Omental fat pad (tissue), 4 donors: ENCODE data around the gene TSC1. TPM values are rescaled to one million over a fixed set of nuclear protein-coding genes. Genes with fewer than 3 reads are reported as not detected.

Experiments used
- ATAC-seq: fragments of 150-250 bp; one replicate; pipeline ENCODE4 v1.9.1; 2016; ENCODE audit warnings: mild to moderate bottlenecking, moderate library complexity; ENCODE audit not compliant: low FRiP score
- DNase-seq: peaks from one replicate; pipeline ENCODE4 v3.0.0-alpha.2; 2019; ENCODE audit warnings: low spot score
- total RNA-seq, 4 donors: library from RNA; depleted of rRNA; stranded (reverse); fragments of >200 nt; gene quantifications; one replicate each; pipeline ENCODE4 v1.1.0, GENCODE V29; 2016
- TF ChIP-seq, protein P1 (sequence below), 3 donors: fragments of 450-650 bp; IDR thresholded peaks; one replicate each; pipeline ENCODE4 v1.5.1; 2016 to 2017; ENCODE audit warnings: antibody characterized with exemption in 3 of 3, mild to moderate bottlenecking in 3 of 3, moderate library complexity in 2 of 3

TSC1 gene
- total RNA-seq, 4 donors from 2014 or later = 40.7 to 68.4 (median 46.5) TPM

DNA sequence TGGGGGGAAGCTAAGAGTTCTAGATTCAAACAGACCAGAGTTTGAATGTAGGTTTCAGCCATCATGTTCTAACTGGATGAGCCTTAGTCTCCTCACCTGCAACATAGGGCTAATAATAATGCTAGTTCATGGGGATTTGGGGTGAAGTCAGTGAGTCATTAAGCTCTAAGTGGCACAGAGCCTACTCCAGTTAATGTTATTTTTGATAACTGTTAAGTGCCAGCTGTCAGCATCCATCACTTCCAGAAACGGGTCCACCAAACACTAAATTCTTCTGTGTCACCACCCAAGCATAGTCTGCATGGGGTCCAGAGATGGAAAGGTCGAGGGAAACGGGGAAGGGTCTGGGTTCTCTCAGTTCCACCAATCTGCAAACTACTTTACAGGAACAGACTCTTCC is 1.8 kb upstream of the TSC1 start:
- DNase-seq (no peak), ATAC-seq (no peak)
- TF ChIP-seq, protein P1, sequence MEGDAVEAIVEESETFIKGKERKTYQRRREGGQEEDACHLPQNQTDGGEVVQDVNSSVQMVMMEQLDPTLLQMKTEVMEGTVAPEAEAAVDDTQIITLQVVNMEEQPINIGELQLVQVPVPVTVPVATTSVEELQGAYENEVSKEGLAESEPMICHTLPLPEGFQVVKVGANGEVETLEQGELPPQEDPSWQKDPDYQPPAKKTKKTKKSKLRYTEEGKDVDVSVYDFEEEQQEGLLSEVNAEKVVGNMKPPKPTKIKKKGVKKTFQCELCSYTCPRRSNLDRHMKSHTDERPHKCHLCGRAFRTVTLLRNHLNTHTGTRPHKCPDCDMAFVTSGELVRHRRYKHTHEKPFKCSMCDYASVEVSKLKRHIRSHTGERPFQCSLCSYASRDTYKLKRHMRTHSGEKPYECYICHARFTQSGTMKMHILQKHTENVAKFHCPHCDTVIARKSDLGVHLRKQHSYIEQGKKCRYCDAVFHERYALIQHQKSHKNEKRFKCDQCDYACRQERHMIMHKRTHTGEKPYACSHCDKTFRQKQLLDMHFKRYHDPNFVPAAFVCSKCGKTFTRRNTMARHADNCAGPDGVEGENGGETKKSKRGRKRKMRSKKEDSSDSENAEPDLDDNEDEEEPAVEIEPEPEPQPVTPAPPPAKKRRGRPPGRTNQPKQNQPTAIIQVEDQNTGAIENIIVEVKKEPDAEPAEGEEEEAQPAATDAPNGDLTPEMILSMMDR (IDR thresholded peaks at IDR 0.05) = no peak

DNA sequence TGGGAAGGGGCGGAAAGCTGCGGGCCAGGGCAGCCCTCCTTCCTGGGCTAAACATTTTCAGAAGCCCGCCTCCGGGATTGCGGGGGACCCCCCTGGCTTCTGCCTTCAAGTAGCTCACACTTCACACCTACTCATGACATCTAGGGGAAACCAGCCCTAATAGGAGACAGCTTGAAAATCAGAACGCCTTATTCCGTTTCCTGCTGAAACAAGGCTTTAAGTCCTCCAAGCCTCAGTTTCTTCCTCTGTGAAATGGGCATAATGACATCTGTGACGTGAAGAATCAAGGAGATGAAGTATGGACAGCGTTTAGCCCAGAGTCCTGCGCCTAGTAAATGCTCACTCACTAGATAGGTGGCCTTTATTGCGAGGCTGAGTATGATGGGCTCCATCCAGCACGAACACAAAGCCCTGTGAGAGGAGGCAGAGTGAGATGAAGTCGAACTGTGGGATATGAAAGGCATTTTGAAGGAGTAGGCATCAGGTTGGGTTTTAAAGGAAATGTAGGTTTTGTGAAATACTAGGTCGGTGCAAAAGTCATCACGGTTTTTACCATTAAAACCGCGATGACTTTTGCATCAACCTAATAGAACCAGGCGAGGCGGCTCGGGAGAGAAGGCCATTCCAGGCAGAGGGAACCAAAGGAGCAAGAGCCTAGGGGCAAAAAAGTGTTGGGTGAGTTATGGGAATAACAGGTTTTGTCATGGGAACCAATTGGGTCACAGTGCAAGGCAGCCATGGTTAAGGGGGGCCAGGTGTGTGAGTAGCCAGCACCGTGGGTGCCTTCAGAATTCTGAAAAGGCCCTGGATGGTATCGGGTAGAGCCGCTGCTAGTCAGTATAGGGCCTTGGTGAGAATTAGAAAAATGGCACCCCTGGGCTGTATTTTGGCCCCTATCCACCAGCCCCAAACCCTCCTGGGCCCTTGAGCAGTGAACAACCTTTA is 1.0 kb upstream of the TSC1 start:
- TF ChIP-seq, protein P1 (IDR thresholded peaks at IDR 0.05) = no peak
- DNase-seq (no peak), ATAC-seq (no peak)

DNA sequence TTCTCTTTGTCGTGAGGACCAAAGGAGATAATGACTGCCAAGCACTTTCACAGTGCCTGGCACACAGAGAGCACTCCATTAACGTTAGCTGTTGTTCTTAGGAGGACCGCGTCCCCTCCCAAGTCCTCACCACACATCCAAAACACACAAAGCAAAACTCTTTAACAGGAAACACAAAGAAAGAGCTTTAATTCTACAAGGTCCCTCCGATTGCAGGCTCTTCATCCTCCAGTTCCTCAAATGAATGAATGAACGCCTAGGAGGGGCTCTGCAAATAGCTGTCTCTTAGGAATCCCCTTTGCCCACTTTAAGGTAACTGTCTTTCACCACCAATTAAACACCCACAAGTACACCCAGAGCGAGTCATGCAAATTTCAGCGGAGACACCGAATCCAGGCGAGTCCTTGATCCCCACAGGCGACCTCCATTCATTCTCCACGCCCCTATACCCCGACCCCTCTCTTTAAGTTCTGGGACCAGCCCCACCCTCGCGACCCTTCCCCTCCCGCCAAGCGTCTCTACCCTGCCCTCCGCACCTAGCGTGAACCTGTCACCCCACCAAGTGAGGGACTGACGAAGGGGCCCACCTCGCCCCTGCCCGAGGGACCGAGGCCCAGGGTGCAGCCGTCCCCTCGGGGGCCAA is 644 bp downstream of the TSC1 start:
- ATAC-seq = no peak
- TF ChIP-seq, protein P1 (IDR thresholded peaks at IDR 0.05) = no peak

DNA sequence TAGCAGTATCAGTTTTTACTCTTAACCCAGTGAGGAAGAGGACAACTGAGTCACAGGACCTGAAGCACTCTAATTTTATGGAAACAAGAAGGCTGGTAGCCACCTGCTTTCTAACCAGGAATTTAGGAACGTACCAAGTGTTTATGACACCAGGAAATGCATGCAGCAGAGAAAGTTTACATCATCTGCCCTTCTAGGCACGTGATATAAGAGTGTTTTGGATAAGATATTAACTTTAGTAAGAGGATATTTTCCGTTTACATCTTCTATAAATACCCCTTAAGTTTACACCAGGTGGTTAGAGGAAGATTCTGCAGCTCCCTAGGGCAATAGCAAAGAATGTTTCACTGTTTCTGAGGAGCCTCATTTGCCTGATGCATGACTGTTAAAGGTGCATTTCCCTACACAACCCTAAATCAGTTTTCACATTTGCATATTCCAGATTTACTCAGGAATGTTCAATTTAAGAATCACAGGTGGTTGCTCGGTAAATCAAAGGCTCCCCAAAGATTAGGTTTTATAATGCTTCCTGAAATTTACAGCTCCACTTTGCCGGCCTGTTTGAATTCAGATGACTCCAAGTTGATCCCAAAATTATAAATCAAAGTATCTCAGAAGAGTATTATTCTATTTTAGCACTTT is 1.8 kb downstream of the TSC1 start:
- DNase-seq (no peak), ATAC-seq (no peak)
- TF ChIP-seq, protein P1 (IDR thresholded peaks at IDR 0.05) = no peak

More for the DNA sequence above, 644 bp downstream of the TSC1 start:
- DNase-seq = no peak

DNA sequence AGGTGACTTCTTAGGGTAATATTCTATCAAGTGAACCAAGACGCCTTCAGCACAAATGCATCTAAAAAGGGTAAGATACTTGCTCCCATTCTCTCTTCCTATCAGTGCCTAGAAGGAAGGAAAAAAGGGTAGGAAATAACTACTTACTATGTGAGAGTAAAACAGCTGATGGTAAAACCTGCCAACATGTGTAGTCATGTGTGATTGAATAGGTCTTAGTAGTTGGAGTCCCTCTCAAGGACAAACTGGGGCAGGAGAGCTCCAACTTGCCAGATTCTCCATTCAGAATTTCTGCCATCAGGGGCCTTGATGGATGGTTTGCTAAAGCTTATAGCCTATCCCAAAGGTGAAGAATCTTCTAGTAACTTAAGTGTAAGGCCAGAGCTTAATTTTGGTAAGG is 5.2 kb downstream of the TSC1 start:
- TF ChIP-seq, protein P1 (IDR thresholded peaks at IDR 0.05) = no peak
- no peak for DNase-seq
- ATAC-seq = no peak

DNA sequence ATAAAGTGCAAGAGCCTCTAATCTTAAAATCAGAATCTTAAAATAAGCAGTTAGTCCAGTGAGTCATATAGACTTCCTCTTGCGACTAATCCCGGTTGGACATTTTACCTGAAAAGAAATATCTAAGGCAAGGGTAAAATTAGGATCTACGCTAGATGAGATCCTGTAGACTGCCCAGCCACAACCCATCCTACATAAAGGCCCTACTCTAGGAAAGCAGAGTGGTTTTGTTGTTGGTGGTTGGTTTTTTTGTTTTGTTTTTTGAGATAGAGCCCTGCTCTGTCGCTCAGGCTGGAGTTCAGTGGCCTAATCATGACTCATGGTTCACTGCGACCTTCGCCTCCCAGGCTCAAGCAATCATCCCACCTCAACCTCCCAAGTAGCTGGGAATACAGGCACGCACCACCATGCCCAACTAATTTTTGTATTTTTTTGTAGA is 6.9 kb downstream of the TSC1 start:
- TF ChIP-seq, protein P1 (IDR thresholded peaks at IDR 0.05) = no peak
- DNase-seq (no peak), ATAC-seq (no peak)
